Thymus (tissue), 11 donors: ENCODE measurements around the gene KCNH8. TPM values are rescaled to one million over a fixed set of nuclear protein-coding genes. Genes with fewer than 3 reads are reported as not detected.

Experiments
- DNase-seq, 9 donors: peaks; one replicate each; pipeline ENCODE4 v3.0.0-alpha.2; 2013; ENCODE audit warnings: low spot score in 9 of 9, low read depth in 6 of 9, missing footprints in 1 of 9
- H3K27ac ChIP-seq, 2 donors: one replicate each; pipeline ENCODE4 v1.5.1; 2013; ENCODE audit warnings: control low read depth in 1 of 2, low read depth in 1 of 2, low read length in 1 of 2, mild to moderate bottlenecking in 1 of 2, moderate library complexity in 1 of 2
- H3K27me3 ChIP-seq, 2 donors: one replicate each; pipeline ENCODE4 v1.5.1; 2013; ENCODE audit warnings: low read length in 1 of 2; ENCODE audit not compliant: control insufficient read depth in 2 of 2, insufficient read depth in 1 of 2
- H3K36me3 ChIP-seq, 2 donors: one replicate each; pipeline ENCODE4 v1.5.1; 2013; ENCODE audit warnings: low read length in 1 of 2, mild to moderate bottlenecking in 1 of 2, moderate library complexity in 1 of 2; ENCODE audit not compliant: control insufficient read depth in 2 of 2, insufficient read depth in 2 of 2
- H3K4me1 ChIP-seq, 2 donors: one replicate each; pipeline ENCODE4 v1.5.1; 2013; ENCODE audit warnings: low read length in 2 of 2; ENCODE audit not compliant: control insufficient read depth in 2 of 2, insufficient read depth in 2 of 2
- H3K4me3 ChIP-seq, 2 donors: one replicate each; pipeline ENCODE4 v1.5.1; 2013; ENCODE audit warnings: low read length in 2 of 2, control low read depth in 1 of 2, mild to moderate bottlenecking in 1 of 2
- H3K9me3 ChIP-seq, 2 donors: one replicate each; pipeline ENCODE4 v1.5.1; 2013; ENCODE audit warnings: low read length in 1 of 2, mild to moderate bottlenecking in 1 of 2; ENCODE audit not compliant: control insufficient read depth in 2 of 2, insufficient read depth in 1 of 2
- WGBS: extraction: QIAGEN DNeasy Blood & Tissue Kit; methylation state at CpG from one replicate; pipeline ENCODE4 v1.1.7; 2013; 5-methylcytosine and 5-hydroxymethylcytosine counted together
- polyA plus RNA-seq: library from polyadenylated mRNA; stranded (reverse); fragments of 200-250 nt; gene quantifications from one replicate; pipeline ENCODE4 v1.2.3, GENCODE V29; 2013
- total RNA-seq: library from RNA; stranded (reverse); fragments of 120-200 nt; gene quantifications from one replicate; pipeline ENCODE4 v1.2.4, GENCODE V29; 2013
- donor health status: healthy.

KCNH8 gene
- total and polyA plus RNA-seq, 2 donors, result 0.33 to 0.80 TPM

- DNase-seq, result no peak
- whole genome bisulfite sequencing, result 98% methylated on average over 3 of the region's 3 CpGs
- Histone ChIP-seq H3K4me3 (no peak overlapping the region), H3K9me3 (no peaks in the 10 kb centered on the region), H3K36me3 (no peaks in the 10 kb centered on the region), H3K27me3 (no peaks in the 10 kb centered on the region), H3K27ac (no peak overlapping the region), H3K4me1 (no peaks in the 10 kb centered on the region)
Measured at GRCh38 chr3:19202754-19203153, 54.4 kb downstream of the KCNH8 start.

GRCh38 chr3:19206540-19206939, 58.2 kb downstream of the KCNH8 start:
- no peak for DNase-seq
- Histone ChIP-seq H3K36me3 (no peaks in the 10 kb centered on the region), H3K27ac (no peak overlapping the region), H3K27me3 (no peaks in the 10 kb centered on the region), H3K9me3 (no peaks in the 10 kb centered on the region), H3K4me3 (no peak overlapping the region), H3K4me1 (no peaks in the 10 kb centered on the region)
- 98% methylated on average over 2 of the region's 2 CpGs for WGBS

- Histone ChIP-seq H3K27me3 (no peaks in the 10 kb centered on the region), H3K9me3 (no peaks in the 10 kb centered on the region), H3K27ac (no peak overlapping the region), H3K36me3 (no peaks in the 10 kb centered on the region), H3K4me3 (no peak overlapping the region), H3K4me1 (no peaks in the 10 kb centered on the region)
- 69% methylated on average over 6 of the region's 6 CpGs for WGBS
- peak in 3 of 9 donors; percentile 2 to 35 (median 3) for DNase-seq
Measured at GRCh38 chr3:19213603-19214220, 65.4 kb downstream of the KCNH8 start.

GRCh38 chr3:19215427-19215826, 67.1 kb downstream of the KCNH8 start:
- Histone ChIP-seq H3K9me3 (no peaks in the 10 kb centered on the region), H3K36me3 (no peaks in the 10 kb centered on the region), H3K4me1 (no peaks in the 10 kb centered on the region), H3K4me3 (no peak overlapping the region), H3K27ac (no peak overlapping the region), H3K27me3 (no peaks in the 10 kb centered on the region)
- no peak for DNase-seq
- WGBS, result 93% methylated on average over 2 of the region's 2 CpGs

- no peak overlapping the region for H3K4me3 ChIP-seq
- no peaks in the 10 kb centered on the region for H3K27me3 ChIP-seq
- no peaks in the 10 kb centered on the region for H3K36me3 ChIP-seq
- DNase-seq, result no peak
- no peaks in the 10 kb centered on the region for H3K9me3 ChIP-seq
- H3K27ac ChIP-seq, result no peak overlapping the region
- 95% methylated on average over 6 of the region's 6 CpGs for WGBS
- H3K4me1 ChIP-seq, result no peaks in the 10 kb centered on the region
Measured at GRCh38 chr3:19216669-19217337, 68.5 kb downstream of the KCNH8 start.

- Histone ChIP-seq H3K4me3 (no peak overlapping the region), H3K27me3 (no peaks in the 10 kb centered on the region), H3K4me1 (no peaks in the 10 kb centered on the region), H3K27ac (no peak overlapping the region), H3K36me3 (no peaks in the 10 kb centered on the region), H3K9me3 (no peaks in the 10 kb centered on the region)
- WGBS, result 94% methylated on average over 1 of the region's 1 CpG
- DNase-seq, result no peak
Measured at GRCh38 chr3:19220311-19220710, 72.0 kb downstream of the KCNH8 start.

GRCh38 chr3:19221081-19221480, 72.8 kb downstream of the KCNH8 start:
- Histone ChIP-seq H3K9me3 (no peaks in the 10 kb centered on the region), H3K27ac (no peak overlapping the region), H3K27me3 (no peaks in the 10 kb centered on the region), H3K4me1 (no peaks in the 10 kb centered on the region), H3K4me3 (no peak overlapping the region), H3K36me3 (no peaks in the 10 kb centered on the region)
- no peak for DNase-seq
- 99% methylated on average over 2 of the region's 2 CpGs for WGBS

GRCh38 chr3:19226479-19226878, 78.2 kb downstream of the KCNH8 start:
- WGBS, result 90% methylated on average over 2 of the region's 2 CpGs
- Histone ChIP-seq H3K4me3 (no peak overlapping the region), H3K27ac (no peak overlapping the region), H3K27me3 (no peaks in the 10 kb centered on the region), H3K9me3 (no peaks in the 10 kb centered on the region), H3K36me3 (no peaks in the 10 kb centered on the region), H3K4me1 (no peaks in the 10 kb centered on the region)
- no peak for DNase-seq

GRCh38 chr3:19228167-19228566, 79.9 kb downstream of the KCNH8 start:
- no peak overlapping the region for H3K27ac ChIP-seq
- H3K4me1 ChIP-seq, result no peaks in the 10 kb centered on the region
- H3K4me3 ChIP-seq, result no peak overlapping the region
- WGBS, result 98% methylated on average over 3 of the region's 3 CpGs
- no peak for DNase-seq
- no peaks in the 10 kb centered on the region for H3K36me3 ChIP-seq
- no peaks in the 10 kb centered on the region for H3K27me3 ChIP-seq
- H3K9me3 ChIP-seq, result no peaks in the 10 kb centered on the region
